ENCODE results near the gene DDX39B. TPM values are rescaled to one million over a fixed set of nuclear protein-coding genes. Genes with fewer than 3 reads are reported as not detected.

Gene DDX39B
- total RNA-seq, 2 experiments from 2014 or later, result 568 to 572 TPM

- TF ChIP-seq CTCF (IDR thresholded peaks at IDR 0.05), result no peak
- Mint-ChIP-seq H3K4me3 (no peak overlapping the region), H3K4me1 (ENCODE audit: low read depth) (peaks cover 45% of the 10 kb centered on the region), H3K36me3 (ENCODE audit: low read depth) (peaks cover 78% of the 10 kb centered on the region), H3K27me3 (no peaks in the 10 kb centered on the region), H3K27ac (peak overlapping the region; percentile 5), H3K9me3 (no peaks in the 10 kb centered on the region)
- DNase-seq (no peak), ATAC-seq (no peak)
- ChIA-PET POLR2A (interaction anchor here (0.9 to 1.5 kb wide), 5 partner anchors 9 to 47 kb away, joined by 3 to 5 read pairs (median 4); partner anchors contain the start of gene MICB), CTCF (interaction anchor here (56.2 kb wide), 1 partner anchor 58 kb away, joined by 2542 read pairs; the partner anchor contains the start of genes LST1, LTB, NCR3 and TNF)
- intact Hi-C loops (cut with micrococcal nuclease), result no loop called here
Observed at GRCh38 chr6:31534011-31534410, 7.8 kb downstream of the DDX39B start.

- no peak for ATAC-seq
- H3K36me3 Mint-ChIP-seq (ENCODE audit: low read depth), result peaks cover 74% of the 10 kb centered on the region
- H3K4me1 Mint-ChIP-seq (ENCODE audit: low read depth), result peaks cover 39% of the 10 kb centered on the region
- POLR2A ChIA-PET, result interaction anchor here (1.0 to 1.5 kb wide), 4 partner anchors 31 to 48 kb away, joined by 3 to 5 read pairs (median 4); partner anchors contain the start of gene MICB
- H3K9me3 Mint-ChIP-seq, result no peaks in the 10 kb centered on the region
- H3K27me3 Mint-ChIP-seq, result no peaks in the 10 kb centered on the region
- no peak overlapping the region for H3K4me3 Mint-ChIP-seq
- H3K27ac Mint-ChIP-seq, result peak overlapping the region; percentile 57
- no peak for DNase-seq
- no peak for TF ChIP-seq CTCF (IDR thresholded peaks at IDR 0.05)
- CTCF ChIA-PET, result interaction anchor here (56.2 kb wide), 1 partner anchor 59 kb away, joined by 2542 read pairs; the partner anchor contains the start of genes LST1, LTB, NCR3 and TNF
- intact Hi-C loops (cut with micrococcal nuclease), result no loop called here
Observed at GRCh38 chr6:31533455-31533841, 8.4 kb downstream of the DDX39B start.

GRCh38 chr6:31532644-31533454, 9.0 kb downstream of the DDX39B start:
- peak overlapping the region; percentile 69 for H3K27ac Mint-ChIP-seq
- POLR2A ChIA-PET, result interaction anchor here (1.0 to 2.8 kb wide), 5 partner anchors 8 to 38 kb away, joined by 3 to 24 read pairs (median 4); partner anchors contain the start of gene DDX39B
- DNase-seq, result no peak
- H3K36me3 Mint-ChIP-seq (ENCODE audit: low read depth), result peaks cover 71% of the 10 kb centered on the region
- CTCF ChIA-PET, result interaction anchor here (1.0 to 56.2 kb wide), 3 partner anchors 9 to 59 kb away, joined by 3 to 2542 read pairs (median 7); partner anchors contain the start of genes DDX39B, LST1, LTB and NCR3
- peaks cover 36% of the 10 kb centered on the region for H3K4me1 Mint-ChIP-seq (ENCODE audit: low read depth)
- H3K27me3 Mint-ChIP-seq, result no peaks in the 10 kb centered on the region
- H3K4me3 Mint-ChIP-seq, result no peak overlapping the region
- no peaks in the 10 kb centered on the region for H3K9me3 Mint-ChIP-seq
- TF ChIP-seq CTCF (IDR thresholded peaks at IDR 0.05), result no peak
- no peak for ATAC-seq
- intact Hi-C loops (cut with micrococcal nuclease), result no loop called here

- ChIA-PET POLR2A (interaction anchor here (0.8 to 2.8 kb wide), 9 partner anchors 8 to 130 kb away, joined by 3 to 24 read pairs (median 4); partner anchors contain the start of gene DDX39B), CTCF (interaction anchor here (0.9 to 2.0 kb wide), 3 partner anchors 10 to 38 kb away, joined by 3 to 7 read pairs (median 3); partner anchors contain the start of genes ATP6V1G2 and DDX39B)
- Mint-ChIP-seq H3K9me3 (no peaks in the 10 kb centered on the region), H3K27me3 (no peaks in the 10 kb centered on the region), H3K36me3 (ENCODE audit: low read depth) (peaks cover 67% of the 10 kb centered on the region), H3K4me3 (no peak overlapping the region), H3K4me1 (ENCODE audit: low read depth) (peaks cover 31% of the 10 kb centered on the region), H3K27ac (peak overlapping the region; percentile 69)
- ATAC-seq (no peak), DNase-seq (no peak)
- no peak for TF ChIP-seq CTCF (IDR thresholded peaks at IDR 0.05)
- intact Hi-C loops (cut with micrococcal nuclease), result no loop called here
Observed at GRCh38 chr6:31531771-31532643, 9.8 kb downstream of the DDX39B start.

All from activated CD8-positive, alpha-beta T cell treated with anti-CD3 and anti-CD28 coated beads for 36 hours (primary cell).